Skin epidermis (tissue), 12 donors: ENCODE data around the gene DCUN1D4.

ENCODE experiments used
- H3K27ac ChIP-seq, 21 experiments: fragments of 200-600 bp; sonication (generic) in 11 of 21; one replicate each; pipeline ENCODE4 v1.5.0; 2020; ENCODE audit warnings: mild to moderate bottlenecking in 3 of 21, inconsistent platforms in 2 of 21, moderate library complexity in 2 of 21
- H3K4me3 ChIP-seq, 7 experiments: fragments of 200-600 bp; sonication (generic) in 2 of 7; one replicate each; pipeline ENCODE4 v1.5.0; 2020; ENCODE audit warnings: inconsistent platforms in 2 of 7, mild to moderate bottlenecking in 2 of 7, moderate library complexity in 1 of 7

The DCUN1D4 gene

GRCh38 chr4:51851937-51852290, 9.0 kb downstream of the DCUN1D4 start:
- H3K4me3 ChIP-seq = no peak overlapping the region
- no peak overlapping the region for H3K27ac ChIP-seq

GRCh38 chr4:51853027-51853682, 10.2 kb downstream of the DCUN1D4 start:
- H3K4me3 ChIP-seq = no peak overlapping the region
- no peak overlapping the region for H3K27ac ChIP-seq

GRCh38 chr4:51855270-51855669, 12.3 kb downstream of the DCUN1D4 start:
- Histone ChIP-seq H3K4me3 (no peak overlapping the region), H3K27ac (no peak overlapping the region)

GRCh38 chr4:51855751-51856150, 12.8 kb downstream of the DCUN1D4 start:
- Histone ChIP-seq H3K4me3 (no peak overlapping the region), H3K27ac (no peak overlapping the region)

GRCh38 chr4:51858605-51859202, 15.8 kb downstream of the DCUN1D4 start:
- H3K4me3 ChIP-seq = no peak overlapping the region
- no peak overlapping the region for H3K27ac ChIP-seq

GRCh38 chr4:51859476-51860031, 16.6 kb downstream of the DCUN1D4 start:
- H3K4me3 ChIP-seq = no peak overlapping the region
- H3K27ac ChIP-seq = no peak overlapping the region

GRCh38 chr4:51862199-51862598, 19.2 kb downstream of the DCUN1D4 start:
- Histone ChIP-seq H3K27ac (no peak overlapping the region), H3K4me3 (no peak overlapping the region)

GRCh38 chr4:51862781-51863180, 19.8 kb downstream of the DCUN1D4 start:
- H3K4me3 ChIP-seq = no peak overlapping the region
- H3K27ac ChIP-seq = no peak overlapping the region

GRCh38 chr4:51865717-51866116, 22.8 kb downstream of the DCUN1D4 start:
- H3K27ac ChIP-seq = no peak overlapping the region

GRCh38 chr4:51866835-51867234, 23.9 kb downstream of the DCUN1D4 start:
- Histone ChIP-seq H3K27ac (no peak overlapping the region), H3K4me3 (no peak overlapping the region)

More at GRCh38 chr4:51865717-51866116, 22.8 kb downstream of the DCUN1D4 start:
- no peak overlapping the region for H3K4me3 ChIP-seq

- no peak overlapping the region for H3K4me3 ChIP-seq
- no peak overlapping the region for H3K27ac ChIP-seq
Measured at GRCh38 chr4:51867689-51868448, 24.9 kb downstream of the DCUN1D4 start.

GRCh38 chr4:51868449-51868847, 25.5 kb downstream of the DCUN1D4 start:
- H3K27ac ChIP-seq = no peak overlapping the region
- H3K4me3 ChIP-seq = no peak overlapping the region

- no peak overlapping the region for H3K4me3 ChIP-seq
- H3K27ac ChIP-seq = no peak overlapping the region
Measured at GRCh38 chr4:51870441-51871188, 27.7 kb downstream of the DCUN1D4 start.

- Histone ChIP-seq H3K4me3 (no peak overlapping the region), H3K27ac (no peak overlapping the region)
Measured at GRCh38 chr4:51872283-51872997, 29.5 kb downstream of the DCUN1D4 start.

GRCh38 chr4:51874551-51874950, 31.6 kb downstream of the DCUN1D4 start:
- H3K27ac ChIP-seq = no peak overlapping the region
- no peak overlapping the region for H3K4me3 ChIP-seq

- Histone ChIP-seq H3K4me3 (no peak overlapping the region), H3K27ac (no peak overlapping the region)
Measured at GRCh38 chr4:51878431-51878830, 35.5 kb downstream of the DCUN1D4 start.

GRCh38 chr4:51880016-51880915, 37.3 kb downstream of the DCUN1D4 start:
- Histone ChIP-seq H3K27ac (no peak overlapping the region), H3K4me3 (no peak overlapping the region)

- no peak overlapping the region for H3K4me3 ChIP-seq
- no peak overlapping the region for H3K27ac ChIP-seq
Measured at GRCh38 chr4:51884055-51884454, 41.1 kb downstream of the DCUN1D4 start.

GRCh38 chr4:51884606-51885005, 41.7 kb downstream of the DCUN1D4 start:
- H3K4me3 ChIP-seq = no peak overlapping the region
- no peak overlapping the region for H3K27ac ChIP-seq
